ENCODE data around the gene JAK3. TPM values are rescaled to one million over a fixed set of nuclear protein-coding genes. Genes with fewer than 3 reads are reported as not detected.

The JAK3 gene
- total RNA-seq, 1 experiment from 2014 or later: 4.4 TPM

DNA sequence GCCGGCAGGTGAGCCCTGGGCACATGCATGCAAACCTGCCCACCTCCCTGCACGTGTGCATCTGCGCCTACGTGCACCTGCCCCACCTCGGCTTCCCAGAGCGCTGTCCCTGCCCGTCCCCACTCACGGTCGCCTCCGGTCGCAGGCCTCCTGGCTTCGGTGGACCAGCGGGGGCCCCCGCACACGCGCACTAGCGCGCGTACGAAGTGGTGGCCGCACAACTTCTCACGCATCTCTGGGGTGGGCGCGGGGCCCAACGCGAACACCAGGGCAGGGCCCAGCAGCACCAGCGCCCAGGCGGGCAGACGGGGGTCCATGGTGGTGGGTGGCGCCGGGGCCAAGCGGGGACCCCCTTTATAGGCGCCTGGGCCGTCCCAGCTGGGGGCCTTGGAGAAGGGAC, 26.6 kb downstream of the JAK3 start, which contains the start of gene INSL3:
INSL3 (minus strand) TSS at position 330 of the 400 bp plus-strand sequence; CDS start at position 317, 13 bp downstream.
- ATAC-seq (no peak), DNase-seq (ENCODE audit: low spot score) (no peak)
- H3K4me1 Mint-ChIP-seq: peaks cover 4% of the 10 kb centered on the region; the same call in 1 of the 2 replicates
- ChIA-PET POLR2A (no interaction called here), CTCF (no interaction called here)
- TF ChIP-seq ATF1 (CRISPR knock-in tag; IDR thresholded peaks at IDR 0.05) (no peak), MYBL2 (CRISPR knock-in tag; IDR thresholded peaks at IDR 0.05) (no peak), ZBTB21 (CRISPR knock-in tag; IDR thresholded peaks at IDR 0.05; ENCODE audit: borderline replicate concordance) (no peak), NFATC4 (CRISPR knock-in tag; IDR thresholded peaks at IDR 0.05) (no peak), NR1H2 (CRISPR knock-in tag; IDR thresholded peaks at IDR 0.05) (no peak)
- H3K9me3 Mint-ChIP-seq: no peaks in the 10 kb centered on the region
- no peak within 1 kb of the TSS for H3K27ac Mint-ChIP-seq
- H3K36me3 Mint-ChIP-seq: no peaks in the 10 kb centered on the region
- H3K4me3 Mint-ChIP-seq: no peak within 1 kb of the TSS
- H3K27me3 Mint-ChIP-seq (ENCODE audit: low read depth): no peaks in the 10 kb centered on the region; the same call in 1 of the 2 replicates

DNA sequence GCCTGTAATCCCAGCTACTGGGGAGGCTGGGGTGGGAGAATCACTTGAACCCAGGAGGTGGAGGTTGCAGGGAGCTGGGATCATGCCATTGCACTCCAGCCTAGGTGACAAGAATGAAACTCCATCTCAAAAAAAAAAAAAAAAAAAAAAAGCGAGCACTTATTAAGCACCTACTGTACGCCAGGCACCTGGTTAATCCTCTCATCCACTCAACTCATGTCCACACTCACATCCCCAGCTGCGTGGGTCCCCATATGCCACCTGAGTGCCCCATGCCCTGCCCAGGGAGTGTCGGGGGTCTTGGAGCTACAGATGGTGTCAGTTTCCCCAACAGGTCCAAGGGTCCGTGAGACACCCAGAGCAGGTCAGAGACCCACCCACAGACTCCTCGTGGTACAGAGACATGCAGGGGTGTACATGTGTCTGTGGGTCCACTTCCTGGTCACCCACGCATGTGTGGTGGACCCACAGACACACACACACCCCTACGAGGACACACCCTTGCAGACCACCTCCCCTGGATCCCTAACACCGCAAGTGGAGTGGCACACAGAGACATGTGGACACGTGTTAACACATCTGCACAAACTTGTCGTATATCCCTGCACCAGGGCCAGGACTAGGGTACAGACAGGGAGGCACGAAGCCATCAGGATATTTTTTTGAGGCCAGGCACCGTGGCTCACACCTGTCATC, 30.0 kb downstream of the JAK3 start:
- ATAC-seq (no peak), DNase-seq (ENCODE audit: low spot score) (no peak)
- ChIA-PET POLR2A (no interaction called here), CTCF (interaction anchor here (0.6 kb wide), 1 partner anchor 130 kb away, joined by 3 read pairs; no protein-coding TSS in a partner anchor)
- peaks cover 2% of the 10 kb centered on the region; the same call in 1 of the 2 replicates for H3K27me3 Mint-ChIP-seq (ENCODE audit: low read depth)
- no peaks in the 10 kb centered on the region for H3K9me3 Mint-ChIP-seq
- H3K4me1 Mint-ChIP-seq: no peaks in the 10 kb centered on the region
- H3K27ac Mint-ChIP-seq: no peak overlapping the region
- H3K4me3 Mint-ChIP-seq: no peak overlapping the region
- TF ChIP-seq CBFB (CRISPR knock-in tag; IDR thresholded peaks at IDR 0.05; ENCODE audit: low read depth) (no peak), ZNF232 (CRISPR knock-in tag; IDR thresholded peaks at IDR 0.05) (no peak), NR2C2 (CRISPR knock-in tag; IDR thresholded peaks at IDR 0.05) (no peak), GRHL2 (CRISPR knock-in tag; IDR thresholded peaks at IDR 0.05; ENCODE audit: insufficient replicate concordance, severe bottlenecking) (no peak), GABPB1 (CRISPR knock-in tag; IDR thresholded peaks at IDR 0.05) (no peak), SMAD4 (CRISPR knock-in tag; IDR thresholded peaks at IDR 0.05) (no peak), KAT7 (CRISPR knock-in tag; IDR thresholded peaks at IDR 0.05; ENCODE audit: borderline replicate concordance) (no peak), GTF2I (CRISPR knock-in tag; conservative IDR thresholded peaks at IDR 0.05) (no peak), ZNF317 (CRISPR knock-in tag; IDR thresholded peaks at IDR 0.05; ENCODE audit: borderline replicate concordance, low read depth) (no peak), SP1 (CRISPR knock-in tag; conservative IDR thresholded peaks at IDR 0.05) (no peak), ZNF219 (CRISPR knock-in tag; IDR thresholded peaks at IDR 0.05; ENCODE audit: borderline replicate concordance) (no peak)
- TF ChIP-seq, protein P1, sequence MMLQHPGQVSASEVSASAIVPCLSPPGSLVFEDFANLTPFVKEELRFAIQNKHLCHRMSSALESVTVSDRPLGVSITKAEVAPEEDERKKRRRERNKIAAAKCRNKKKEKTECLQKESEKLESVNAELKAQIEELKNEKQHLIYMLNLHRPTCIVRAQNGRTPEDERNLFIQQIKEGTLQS (CRISPR knock-in tag; conservative IDR thresholded peaks at IDR 0.05): no peak
- TF ChIP-seq, protein P2, sequence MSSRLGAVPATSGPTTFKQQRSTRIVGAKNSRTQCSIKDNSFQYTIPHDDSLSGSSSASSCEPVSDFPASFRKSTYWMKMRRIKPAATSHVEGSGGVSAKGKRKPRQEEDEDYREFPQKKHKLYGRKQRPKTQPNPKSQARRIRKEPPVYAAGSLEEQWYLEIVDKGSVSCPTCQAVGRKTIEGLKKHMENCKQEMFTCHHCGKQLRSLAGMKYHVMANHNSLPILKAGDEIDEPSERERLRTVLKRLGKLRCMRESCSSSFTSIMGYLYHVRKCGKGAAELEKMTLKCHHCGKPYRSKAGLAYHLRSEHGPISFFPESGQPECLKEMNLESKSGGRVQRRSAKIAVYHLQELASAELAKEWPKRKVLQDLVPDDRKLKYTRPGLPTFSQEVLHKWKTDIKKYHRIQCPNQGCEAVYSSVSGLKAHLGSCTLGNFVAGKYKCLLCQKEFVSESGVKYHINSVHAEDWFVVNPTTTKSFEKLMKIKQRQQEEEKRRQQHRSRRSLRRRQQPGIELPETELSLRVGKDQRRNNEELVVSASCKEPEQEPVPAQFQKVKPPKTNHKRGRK (CRISPR knock-in tag; IDR thresholded peaks at IDR 0.05; ENCODE audit: borderline replicate concordance): no peak
- TF ChIP-seq, protein P3, sequence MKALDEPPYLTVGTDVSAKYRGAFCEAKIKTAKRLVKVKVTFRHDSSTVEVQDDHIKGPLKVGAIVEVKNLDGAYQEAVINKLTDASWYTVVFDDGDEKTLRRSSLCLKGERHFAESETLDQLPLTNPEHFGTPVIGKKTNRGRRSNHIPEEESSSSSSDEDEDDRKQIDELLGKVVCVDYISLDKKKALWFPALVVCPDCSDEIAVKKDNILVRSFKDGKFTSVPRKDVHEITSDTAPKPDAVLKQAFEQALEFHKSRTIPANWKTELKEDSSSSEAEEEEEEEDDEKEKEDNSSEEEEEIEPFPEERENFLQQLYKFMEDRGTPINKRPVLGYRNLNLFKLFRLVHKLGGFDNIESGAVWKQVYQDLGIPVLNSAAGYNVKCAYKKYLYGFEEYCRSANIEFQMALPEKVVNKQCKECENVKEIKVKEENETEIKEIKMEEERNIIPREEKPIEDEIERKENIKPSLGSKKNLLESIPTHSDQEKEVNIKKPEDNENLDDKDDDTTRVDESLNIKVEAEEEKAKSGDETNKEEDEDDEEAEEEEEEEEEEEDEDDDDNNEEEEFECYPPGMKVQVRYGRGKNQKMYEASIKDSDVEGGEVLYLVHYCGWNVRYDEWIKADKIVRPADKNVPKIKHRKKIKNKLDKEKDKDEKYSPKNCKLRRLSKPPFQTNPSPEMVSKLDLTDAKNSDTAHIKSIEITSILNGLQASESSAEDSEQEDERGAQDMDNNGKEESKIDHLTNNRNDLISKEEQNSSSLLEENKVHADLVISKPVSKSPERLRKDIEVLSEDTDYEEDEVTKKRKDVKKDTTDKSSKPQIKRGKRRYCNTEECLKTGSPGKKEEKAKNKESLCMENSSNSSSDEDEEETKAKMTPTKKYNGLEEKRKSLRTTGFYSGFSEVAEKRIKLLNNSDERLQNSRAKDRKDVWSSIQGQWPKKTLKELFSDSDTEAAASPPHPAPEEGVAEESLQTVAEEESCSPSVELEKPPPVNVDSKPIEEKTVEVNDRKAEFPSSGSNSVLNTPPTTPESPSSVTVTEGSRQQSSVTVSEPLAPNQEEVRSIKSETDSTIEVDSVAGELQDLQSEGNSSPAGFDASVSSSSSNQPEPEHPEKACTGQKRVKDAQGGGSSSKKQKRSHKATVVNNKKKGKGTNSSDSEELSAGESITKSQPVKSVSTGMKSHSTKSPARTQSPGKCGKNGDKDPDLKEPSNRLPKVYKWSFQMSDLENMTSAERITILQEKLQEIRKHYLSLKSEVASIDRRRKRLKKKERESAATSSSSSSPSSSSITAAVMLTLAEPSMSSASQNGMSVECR (CRISPR knock-in tag; IDR thresholded peaks at IDR 0.05; ENCODE audit: borderline replicate concordance): no peak
- TF ChIP-seq, protein P4, sequence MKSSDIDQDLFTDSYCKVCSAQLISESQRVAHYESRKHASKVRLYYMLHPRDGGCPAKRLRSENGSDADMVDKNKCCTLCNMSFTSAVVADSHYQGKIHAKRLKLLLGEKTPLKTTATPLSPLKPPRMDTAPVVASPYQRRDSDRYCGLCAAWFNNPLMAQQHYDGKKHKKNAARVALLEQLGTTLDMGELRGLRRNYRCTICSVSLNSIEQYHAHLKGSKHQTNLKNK (CRISPR knock-in tag; IDR thresholded peaks at IDR 0.05): no peak
- TF ChIP-seq, protein P5, sequence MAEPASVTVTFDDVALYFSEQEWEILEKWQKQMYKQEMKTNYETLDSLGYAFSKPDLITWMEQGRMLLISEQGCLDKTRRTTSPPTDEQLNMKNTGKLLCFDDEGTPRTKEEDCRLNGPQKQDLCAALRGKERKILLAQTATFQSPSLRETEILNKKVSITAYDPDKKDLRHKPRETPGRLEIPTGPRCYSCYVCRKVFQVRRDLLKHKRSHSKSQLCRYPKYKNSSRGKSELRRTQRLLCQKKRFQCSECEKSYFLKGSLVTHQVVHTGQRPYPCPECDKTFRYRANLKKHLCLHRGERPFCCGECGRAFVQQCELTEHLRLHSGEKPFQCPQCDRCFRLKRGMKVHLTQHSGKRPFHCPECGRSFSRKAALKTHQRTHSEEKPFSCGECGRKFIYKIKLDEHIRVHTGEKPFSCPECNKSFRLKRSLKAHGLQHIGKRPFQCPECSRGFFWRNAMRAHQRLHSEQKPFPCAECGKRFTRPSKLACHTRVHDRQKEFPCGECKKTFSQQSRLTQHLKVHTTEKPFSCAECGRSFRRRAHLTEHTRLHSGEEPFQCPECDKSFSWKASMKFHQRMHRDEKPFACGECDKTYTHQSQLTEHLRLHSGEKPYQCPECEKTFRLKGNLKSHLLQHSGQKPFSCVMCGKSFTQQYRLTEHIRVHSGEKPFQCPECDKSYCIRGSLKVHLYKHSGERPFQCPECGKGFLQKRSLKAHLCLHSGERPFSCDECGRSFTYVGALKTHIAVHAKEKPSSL (CRISPR knock-in tag; conservative IDR thresholded peaks at IDR 0.05): no peak
- TF ChIP-seq, protein P6, sequence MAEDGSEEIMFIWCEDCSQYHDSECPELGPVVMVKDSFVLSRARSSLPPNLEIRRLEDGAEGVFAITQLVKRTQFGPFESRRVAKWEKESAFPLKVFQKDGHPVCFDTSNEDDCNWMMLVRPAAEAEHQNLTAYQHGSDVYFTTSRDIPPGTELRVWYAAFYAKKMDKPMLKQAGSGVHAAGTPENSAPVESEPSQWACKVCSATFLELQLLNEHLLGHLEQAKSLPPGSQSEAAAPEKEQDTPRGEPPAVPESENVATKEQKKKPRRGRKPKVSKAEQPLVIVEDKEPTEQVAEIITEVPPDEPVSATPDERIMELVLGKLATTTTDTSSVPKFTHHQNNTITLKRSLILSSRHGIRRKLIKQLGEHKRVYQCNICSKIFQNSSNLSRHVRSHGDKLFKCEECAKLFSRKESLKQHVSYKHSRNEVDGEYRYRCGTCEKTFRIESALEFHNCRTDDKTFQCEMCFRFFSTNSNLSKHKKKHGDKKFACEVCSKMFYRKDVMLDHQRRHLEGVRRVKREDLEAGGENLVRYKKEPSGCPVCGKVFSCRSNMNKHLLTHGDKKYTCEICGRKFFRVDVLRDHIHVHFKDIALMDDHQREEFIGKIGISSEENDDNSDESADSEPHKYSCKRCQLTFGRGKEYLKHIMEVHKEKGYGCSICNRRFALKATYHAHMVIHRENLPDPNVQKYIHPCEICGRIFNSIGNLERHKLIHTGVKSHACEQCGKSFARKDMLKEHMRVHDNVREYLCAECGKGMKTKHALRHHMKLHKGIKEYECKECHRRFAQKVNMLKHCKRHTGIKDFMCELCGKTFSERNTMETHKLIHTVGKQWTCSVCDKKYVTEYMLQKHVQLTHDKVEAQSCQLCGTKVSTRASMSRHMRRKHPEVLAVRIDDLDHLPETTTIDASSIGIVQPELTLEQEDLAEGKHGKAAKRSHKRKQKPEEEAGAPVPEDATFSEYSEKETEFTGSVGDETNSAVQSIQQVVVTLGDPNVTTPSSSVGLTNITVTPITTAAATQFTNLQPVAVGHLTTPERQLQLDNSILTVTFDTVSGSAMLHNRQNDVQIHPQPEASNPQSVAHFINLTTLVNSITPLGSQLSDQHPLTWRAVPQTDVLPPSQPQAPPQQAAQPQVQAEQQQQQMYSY (CRISPR knock-in tag; IDR thresholded peaks at IDR 0.05): no peak
- H3K36me3 Mint-ChIP-seq: no peaks in the 10 kb centered on the region

Measured in WTC11 (cell line).